Heart left ventricle (tissue), 16 donors: ENCODE measurements around the gene DOCK4. TPM values are rescaled to one million over a fixed set of nuclear protein-coding genes. Genes with fewer than 3 reads are reported as not detected.

Experiments used
- ATAC-seq, 4 donors: fragments of 200-7000 bp; cut with Tn5 transposase; one replicate each; pipeline ENCODE4 v1.9.1; 2020 to 2022; ENCODE audit warnings: moderate library complexity in 4 of 4, mild to moderate bottlenecking in 3 of 4, moderate number of reproducible peaks in 1 of 4
- DNase-seq, 5 donors: peaks; one replicate each; pipeline ENCODE4 v3.0.0-alpha.2; 2020
- H3K27ac ChIP-seq, 12 donors: fragments of 200-600 bp; sonication (generic) in 4 of 12; one replicate each; pipeline versions ENCODE4 v1.5.0 to v1.8.0; 2016 to 2022; ENCODE audit warnings: mild to moderate bottlenecking in 2 of 12
- H3K27me3 ChIP-seq, 9 donors: fragments of 200-600 bp; sonication (generic) in 2 of 9; one replicate each; pipeline versions ENCODE4 v1.5.1 to v1.8.0; 2016 to 2022; ENCODE audit warnings: mild to moderate bottlenecking in 3 of 9
- H3K36me3 ChIP-seq, 9 donors: fragments of 200-600 bp; sonication (generic) in 2 of 9; one replicate each; pipeline versions ENCODE4 v1.5.0 to v1.8.0; 2018 to 2022; ENCODE audit warnings: mild to moderate bottlenecking in 2 of 9
- H3K4me1 ChIP-seq, 12 donors: fragments of 200-600 bp; sonication (generic) in 4 of 12; one replicate each; pipeline versions ENCODE4 v1.5.0 to v1.8.0; 2016 to 2022; ENCODE audit warnings: mild to moderate bottlenecking in 3 of 12
- H3K4me3 ChIP-seq, 12 donors: fragments of 200-600 bp; sonication (generic) in 4 of 12; one replicate each; pipeline versions ENCODE4 v1.5.0 to v1.8.0; 2017 to 2022; ENCODE audit warnings: mild to moderate bottlenecking in 9 of 12, moderate library complexity in 4 of 12
- H3K9me3 ChIP-seq, 12 donors: fragments of 200-600 bp; sonication (generic) in 4 of 12; one replicate each; pipeline versions ENCODE4 v1.5.0 to v1.8.0; 2016 to 2022; ENCODE audit warnings: mild to moderate bottlenecking in 1 of 12
- POLR2A ChIP-seq, 2 donors: fragments of 450-650 bp; IDR thresholded peaks; one replicate each; pipeline ENCODE4 v1.6.1; 2017; ENCODE audit warnings: antibody characterized with exemption in 2 of 2, mild to moderate bottlenecking in 2 of 2, moderate library complexity in 2 of 2
- WGBS, 4 donors: extraction: QIAGEN DNeasy Blood & Tissue Kit in 2 of 4; methylation state at CpG; one replicate each; pipeline versions ENCODE4 v1.1.5 to v1.1.7; 2013 to 2018; 5-methylcytosine and 5-hydroxymethylcytosine counted together
- intact Hi-C, 10 donors: fragments of 100-400 bp; cut with DNase I; formaldehyde crosslinking; loops; one replicate each; pipeline versions ENCODE4 v1.11.1 to v1.14.2; 2022
- polyA plus RNA-seq, 2 donors: library from polyadenylated mRNA; stranded (reverse); fragments of 200-250 nt; gene quantifications; one replicate each; pipeline ENCODE4 v1.2.3, GENCODE V29; 2013
- total RNA-seq, 9 donors: library from RNA; depleted of rRNA in 2 of 9; stranded (reverse); fragments of >200 nt in 2 of 9; fragmentation: NEBNext Ultra II Directional in 3 of 9; extraction: Animal tissue kit (Norgen Biotek cat#: 25700) in 3 of 9; gene quantifications; one replicate each; pipeline versions ENCODE4 v1.1.0 to v1.2.4, GENCODE V29; 2016 to 2023
- TF ChIP-seq, protein P1 (sequence below), 12 donors: fragments of 200-600 bp; sonication (generic) in 4 of 12; IDR thresholded peaks; one replicate each; pipeline versions ENCODE4 v1.5.0 to v1.8.0; 2018 to 2022; ENCODE audit warnings: antibody characterized with exemption in 12 of 12, mild to moderate bottlenecking in 5 of 12
- donor health status: ischemic (EF 13 %, LVEDD 7.1; RV severe dilation, severe dysfunction).
- donor health status: healthy with polysubstance abuse.
- donor health status: DM: no; HTN: yes; CAD: no.
- donor health status: DM: no; HTN: no; CAD: no.
- donor health status: ischemic (EF 25% LVEDD 6.9; RV normal size, moderate dysfunction).
- donor health status: ischemic (EF 25% LVEDD 5.7; RV mildly dilated, moderate dysfunction).
- donor health status: healthy.
- donor health status: DM: yes; HTN: yes; CAD: no.
- donor health status: ischemic (EF 35%, LVEDD 5.7; RV mildly dilated, moderate dysfunction).
- donor health status: nonischemic (EF 11% LVEDD 7.7; RV severe dilation, severe dysfunction).
- donor health status: DM: yes; HTN: yes; CAD: no.
- donor health status: PGD.
- donor health status: ischemic (EF 29% LVEDD 5.4; RV normal size, mild dysfunction).
- donor health status: nonischemic (EF 23%, LVEDD 6.1; RV moderate dilation, normal function).

DOCK4 gene
- total and polyA plus RNA-seq, 11 donors = 5.1 to 40.8 (median 13.1) TPM

DNA sequence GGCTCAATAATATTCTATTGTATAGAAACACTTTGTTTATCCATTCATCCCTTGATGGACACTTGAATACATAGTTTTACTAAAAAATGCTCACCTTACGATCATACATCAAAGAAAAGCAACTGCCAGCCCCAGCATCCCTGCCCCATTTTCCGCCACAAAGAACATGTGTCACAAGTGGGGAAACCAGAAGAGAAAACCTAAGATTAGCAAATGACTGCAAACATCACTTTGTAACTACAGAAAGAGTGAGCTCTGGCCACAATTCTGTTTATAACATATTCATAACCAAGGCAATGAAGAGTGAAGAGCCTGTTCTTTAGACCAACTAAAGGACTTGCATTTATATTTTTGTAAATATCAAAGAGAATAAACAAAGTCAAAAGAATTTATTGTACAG lies 89.8 kb downstream of the DOCK4 start:
- Histone ChIP-seq H3K9me3 (no peaks in the 10 kb centered on the region), H3K36me3 (no peaks in the 10 kb centered on the region), H3K4me1 (peaks cover 0 to 55% (median 19%) of the 10 kb centered on the region in 12 donors), H3K4me3 (no peak overlapping the region), H3K27me3 (no peaks in the 10 kb centered on the region), H3K27ac (no peak overlapping the region)
- no peak for ATAC-seq
- WGBS, 4 donors = 94 to 98% (median 97%) methylated on average over 2 of the region's 2 CpGs
- DNase-seq = no peak
- TF ChIP-seq, protein P1, sequence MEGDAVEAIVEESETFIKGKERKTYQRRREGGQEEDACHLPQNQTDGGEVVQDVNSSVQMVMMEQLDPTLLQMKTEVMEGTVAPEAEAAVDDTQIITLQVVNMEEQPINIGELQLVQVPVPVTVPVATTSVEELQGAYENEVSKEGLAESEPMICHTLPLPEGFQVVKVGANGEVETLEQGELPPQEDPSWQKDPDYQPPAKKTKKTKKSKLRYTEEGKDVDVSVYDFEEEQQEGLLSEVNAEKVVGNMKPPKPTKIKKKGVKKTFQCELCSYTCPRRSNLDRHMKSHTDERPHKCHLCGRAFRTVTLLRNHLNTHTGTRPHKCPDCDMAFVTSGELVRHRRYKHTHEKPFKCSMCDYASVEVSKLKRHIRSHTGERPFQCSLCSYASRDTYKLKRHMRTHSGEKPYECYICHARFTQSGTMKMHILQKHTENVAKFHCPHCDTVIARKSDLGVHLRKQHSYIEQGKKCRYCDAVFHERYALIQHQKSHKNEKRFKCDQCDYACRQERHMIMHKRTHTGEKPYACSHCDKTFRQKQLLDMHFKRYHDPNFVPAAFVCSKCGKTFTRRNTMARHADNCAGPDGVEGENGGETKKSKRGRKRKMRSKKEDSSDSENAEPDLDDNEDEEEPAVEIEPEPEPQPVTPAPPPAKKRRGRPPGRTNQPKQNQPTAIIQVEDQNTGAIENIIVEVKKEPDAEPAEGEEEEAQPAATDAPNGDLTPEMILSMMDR (IDR thresholded peaks at IDR 0.05) = no peak
- intact Hi-C loops = no loop called here

DNA sequence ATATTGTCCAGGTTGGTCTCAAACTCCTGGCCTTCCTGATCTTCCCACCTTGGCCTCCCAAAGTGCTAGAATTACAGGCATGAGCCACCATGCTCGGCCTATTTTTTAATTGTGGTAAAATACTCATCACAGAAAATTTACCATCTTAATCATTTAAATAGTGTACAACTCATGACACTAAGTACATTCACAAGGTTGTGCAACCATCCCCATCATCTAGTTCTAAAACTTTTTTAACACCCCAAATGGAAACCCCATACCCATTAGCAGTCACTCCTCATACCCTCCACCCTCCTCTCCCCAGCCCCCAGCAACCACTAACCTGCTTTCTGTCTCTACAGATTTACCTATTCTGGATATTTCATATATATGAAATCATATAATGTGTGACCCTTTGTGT lies 90.3 kb downstream of the DOCK4 start:
- intact Hi-C loops = no loop called here
- no peaks in the 10 kb centered on the region for H3K27me3 ChIP-seq
- TF ChIP-seq, protein P1 (IDR thresholded peaks at IDR 0.05) = no peak
- no peak for TF ChIP-seq POLR2A (IDR thresholded peaks at IDR 0.05)
- no peak overlapping the region for H3K27ac ChIP-seq
- WGBS, 4 donors = 95 to 100% (median 96%) methylated on average over 1 of the region's 1 CpG
- peaks cover 0 to 54% (median 19%) of the 10 kb centered on the region in 12 donors for H3K4me1 ChIP-seq
- H3K36me3 ChIP-seq = no peaks in the 10 kb centered on the region
- no peak overlapping the region for H3K4me3 ChIP-seq
- ATAC-seq (no peak), DNase-seq (no peak)
- no peaks in the 10 kb centered on the region for H3K9me3 ChIP-seq

DNA sequence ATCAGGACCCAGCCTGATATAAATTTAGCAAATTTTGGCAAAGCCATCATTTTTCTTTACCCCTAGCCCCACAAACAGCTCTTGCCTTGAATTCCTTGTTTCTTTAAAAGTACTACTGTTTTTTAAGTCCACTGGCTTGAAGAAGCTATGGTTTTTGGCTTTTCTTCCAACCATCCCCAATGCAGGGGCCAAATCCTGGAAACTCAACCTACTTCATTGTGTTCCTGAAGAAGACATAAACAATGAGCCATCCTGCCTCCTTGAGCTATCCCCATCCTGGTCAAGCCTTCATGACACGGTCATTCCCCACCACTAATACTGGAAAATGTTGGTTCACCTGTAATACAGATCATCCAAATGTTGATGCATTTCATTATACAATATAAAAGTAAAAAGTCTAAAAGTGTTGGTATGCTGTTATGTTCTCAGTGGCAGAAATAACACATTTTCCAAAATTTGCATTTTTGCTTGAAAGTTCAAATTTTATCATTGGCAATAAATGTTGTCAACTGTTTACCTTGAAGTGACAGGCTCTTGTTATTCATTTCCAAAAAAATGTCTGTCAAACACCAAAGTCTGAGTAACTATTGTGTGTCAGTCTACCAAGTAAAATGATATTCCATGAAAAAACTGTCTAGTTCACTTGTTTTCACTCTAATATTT lies 92.2 kb downstream of the DOCK4 start:
- H3K4me1 ChIP-seq = peaks cover 0 to 44% (median 21%) of the 10 kb centered on the region in 12 donors
- H3K27me3 ChIP-seq = no peaks in the 10 kb centered on the region
- H3K4me3 ChIP-seq = no peak overlapping the region
- intact Hi-C loops = no loop called here
- WGBS, 4 donors = 84 to 96% (median 90%) methylated on average over 1 of the region's 1 CpG
- no peaks in the 10 kb centered on the region for H3K36me3 ChIP-seq
- peak overlapping the region in 1 of 12 donors; percentile 88 for H3K27ac ChIP-seq
- DNase-seq (no peak), ATAC-seq (no peak)
- no peaks in the 10 kb centered on the region for H3K9me3 ChIP-seq
- TF ChIP-seq, protein P1 (IDR thresholded peaks at IDR 0.05) = no peak
- TF ChIP-seq POLR2A (IDR thresholded peaks at IDR 0.05) = no peak

DNA sequence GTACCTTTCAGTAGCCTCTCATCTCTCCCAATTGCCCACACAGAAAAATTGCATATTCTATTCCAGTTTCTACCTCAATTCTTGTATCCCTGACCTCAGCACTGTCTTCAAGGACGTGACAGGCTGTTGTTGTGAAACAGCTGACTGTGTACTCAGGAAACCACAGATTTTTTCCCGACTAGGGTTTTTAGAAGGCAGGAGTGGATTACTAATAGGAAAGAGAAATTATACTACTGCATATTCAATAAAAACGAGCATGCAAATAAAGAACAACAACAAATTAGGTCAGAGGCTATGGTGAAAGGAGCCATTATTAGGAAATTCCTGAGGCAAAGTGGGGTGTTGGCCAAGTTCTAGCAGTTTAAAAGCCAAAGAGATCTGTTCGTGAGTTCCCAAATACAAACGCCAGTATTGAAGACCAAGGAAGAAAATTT lies 93.4 kb downstream of the DOCK4 start:
- Histone ChIP-seq H3K9me3 (no peaks in the 10 kb centered on the region), H3K4me1 (peaks cover 0 to 43% (median 23%) of the 10 kb centered on the region in 12 donors), H3K4me3 (peak overlapping the region in 1 of 12 donors; percentile 12), H3K27me3 (no peaks in the 10 kb centered on the region), H3K36me3 (no peaks in the 10 kb centered on the region), H3K27ac (peak overlapping the region in 11 of 12 donors; percentile 0 to 88 (median 34))
- ATAC-seq (peak in 3 of 4 donors; percentile 63 to 82 (median 64)), DNase-seq (no peak)
- intact Hi-C loops = no loop called here
- 24 to 45% (median 27%) methylated on average over 5 of the region's 5 CpGs for WGBS, 4 donors
- no peak for TF ChIP-seq POLR2A (IDR thresholded peaks at IDR 0.05)
- TF ChIP-seq, protein P1 (IDR thresholded peaks at IDR 0.05) = no peak
